Activated T-cell treated with anti-CD3 and anti-CD28 coated beads, Interleukin-2, amount 50 U/mL, for 1 hour (primary cell): ENCODE results near the gene ERC1.
"Not testable (repeated sequence)": the region's sequence is repeated elsewhere in the genome, so short reads cannot be mapped to it uniquely, and the experiment has no call there.

Experiments
- DNase-seq: peaks from one replicate; pipeline ENCODE4 v3.0.0-alpha.2; 2020

ERC1 gene

DNA sequence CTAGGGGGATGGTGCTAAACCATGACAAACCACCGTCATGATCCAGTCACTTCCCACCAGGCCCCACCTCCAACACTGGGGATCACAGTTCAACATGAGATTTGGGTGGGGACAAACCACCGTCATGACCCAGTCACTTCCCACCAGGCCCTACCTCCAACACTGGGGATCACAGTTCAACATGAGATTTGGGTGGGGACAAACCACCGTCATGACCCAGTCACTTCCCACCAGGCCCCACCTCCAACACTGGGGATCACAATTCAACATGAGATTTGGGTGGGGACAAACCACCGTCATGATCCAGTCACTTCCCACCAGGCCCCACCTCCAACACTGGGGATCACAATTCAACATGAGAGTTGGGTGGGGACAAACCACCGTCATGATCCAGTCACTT is 207.8 kb downstream of the ERC1 start:
- DNase-seq = not testable (repeated sequence)

DNA sequence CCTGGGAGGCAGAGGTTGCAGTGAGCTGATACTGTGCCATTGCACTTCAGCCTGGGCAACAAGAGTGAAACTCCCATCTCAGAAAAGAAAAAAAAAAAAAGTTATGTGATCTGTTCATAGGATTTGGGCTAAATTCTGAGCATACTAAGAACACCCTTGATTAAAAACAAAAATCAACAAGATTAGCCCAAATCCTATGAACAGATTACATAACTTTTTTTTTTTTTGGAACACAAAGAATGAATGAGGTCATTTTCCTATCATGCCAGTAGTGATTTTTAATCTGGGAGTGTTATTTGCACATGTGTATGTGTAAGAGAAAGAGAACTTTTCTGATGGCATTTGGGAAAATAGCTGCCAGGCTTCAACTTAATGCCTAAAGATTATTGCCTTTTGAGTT is 208.7 kb downstream of the ERC1 start:
- DNase-seq = no peak

DNA sequence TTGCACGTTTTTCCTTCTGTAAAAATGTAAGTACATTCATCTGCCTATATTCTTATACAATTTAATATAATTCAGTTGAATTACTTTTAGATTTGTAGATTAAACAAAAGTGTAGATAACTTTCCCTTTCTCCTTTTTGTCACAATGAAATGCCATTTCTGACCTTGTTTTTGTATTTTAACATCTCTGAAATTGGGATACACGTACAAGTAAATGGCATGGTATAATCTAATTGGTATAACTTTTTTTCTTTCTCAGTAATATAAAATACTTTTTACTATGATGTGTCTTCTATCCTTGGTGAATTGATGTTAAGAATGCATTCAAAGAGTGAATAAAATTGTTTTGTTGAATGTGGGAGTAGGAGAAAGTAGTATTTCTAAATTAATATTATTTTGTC is 210.0 kb downstream of the ERC1 start:
- no peak for DNase-seq

DNA sequence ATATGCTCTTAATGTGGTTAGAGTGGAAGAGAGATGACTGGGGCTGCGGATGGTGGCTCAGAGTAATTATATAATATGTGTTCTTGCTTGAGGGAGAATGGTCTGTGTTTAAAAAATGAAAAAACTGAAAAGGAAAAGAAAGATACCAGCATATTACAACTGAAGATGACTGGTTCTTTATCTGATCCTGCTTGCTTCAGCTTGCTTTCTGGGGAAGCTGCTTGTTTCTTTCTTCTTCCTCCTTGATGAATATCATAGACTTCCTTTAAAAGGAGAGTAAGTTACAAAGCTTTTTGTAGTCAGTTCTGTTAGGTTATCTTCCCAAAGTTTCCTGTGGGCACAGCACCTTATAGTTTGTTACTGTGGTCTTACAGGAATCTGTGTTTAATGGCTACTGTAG is 210.9 kb downstream of the ERC1 start:
- DNase-seq = no peak

DNA sequence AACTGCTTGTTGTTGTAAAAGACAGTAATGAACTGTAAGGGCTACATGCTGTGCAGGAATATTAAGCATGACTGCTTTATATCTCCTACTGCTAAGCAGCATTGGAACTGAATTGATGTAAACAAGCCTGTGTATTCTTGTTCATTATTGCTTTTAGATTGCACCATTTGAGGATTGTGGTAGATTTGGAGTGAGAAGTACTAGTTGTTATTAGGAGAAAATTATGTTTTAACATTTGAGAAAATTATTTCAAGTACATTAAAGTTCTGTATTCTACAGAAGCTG is 212.7 kb downstream of the ERC1 start:
- DNase-seq = no peak

DNA sequence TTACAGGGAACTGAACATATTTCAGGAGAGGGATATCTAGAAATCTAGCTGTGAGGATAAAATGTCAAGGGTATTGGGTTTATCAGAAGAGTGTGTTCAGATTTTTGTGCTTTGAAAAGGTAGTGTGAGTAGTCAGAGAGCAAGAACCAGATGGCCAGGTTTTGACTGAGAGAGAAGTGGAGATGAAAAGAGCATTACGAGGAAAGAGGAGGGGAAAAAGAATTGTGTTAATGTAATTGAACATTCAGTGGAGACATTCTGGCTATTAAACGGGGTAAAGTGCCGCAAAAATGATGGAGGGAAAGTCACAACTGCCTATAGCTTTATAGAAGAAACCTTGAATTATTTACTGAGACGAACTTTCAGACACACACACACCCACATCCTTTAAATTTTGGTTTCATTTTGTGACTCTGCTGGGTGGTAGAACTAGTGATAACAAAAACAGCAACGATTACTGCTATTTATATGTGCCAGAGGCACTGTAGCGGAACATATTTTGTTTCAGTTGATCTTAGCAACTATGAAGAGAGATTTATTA is 213.6 kb downstream of the ERC1 start:
- DNase-seq = no peak

DNA sequence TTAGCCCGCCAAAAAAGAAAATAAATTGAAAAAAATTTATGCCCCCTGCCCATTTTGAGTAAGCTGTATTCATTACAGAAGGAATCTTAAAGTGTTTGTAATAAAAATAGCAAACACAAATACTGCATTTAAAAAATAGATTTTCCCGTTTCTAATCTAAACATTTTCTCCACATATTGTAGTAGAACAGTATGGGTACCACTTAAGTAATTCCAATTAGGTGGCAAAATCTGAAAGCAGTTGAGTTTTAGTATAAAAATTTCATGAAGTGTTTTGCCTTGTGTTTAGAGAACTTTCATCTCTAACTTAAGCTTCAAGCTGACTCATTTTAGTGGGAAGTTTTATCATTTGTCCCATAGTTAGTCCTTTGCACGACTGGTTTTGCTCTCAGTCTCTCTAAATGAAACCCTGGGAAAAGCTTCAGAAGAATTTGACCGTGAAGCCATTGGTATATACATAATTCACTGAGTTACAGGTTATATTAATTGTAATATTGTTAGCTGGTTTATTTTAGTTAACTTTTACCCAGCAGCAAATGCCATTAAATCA is 214.6 kb downstream of the ERC1 start:
- DNase-seq = no peak

DNA sequence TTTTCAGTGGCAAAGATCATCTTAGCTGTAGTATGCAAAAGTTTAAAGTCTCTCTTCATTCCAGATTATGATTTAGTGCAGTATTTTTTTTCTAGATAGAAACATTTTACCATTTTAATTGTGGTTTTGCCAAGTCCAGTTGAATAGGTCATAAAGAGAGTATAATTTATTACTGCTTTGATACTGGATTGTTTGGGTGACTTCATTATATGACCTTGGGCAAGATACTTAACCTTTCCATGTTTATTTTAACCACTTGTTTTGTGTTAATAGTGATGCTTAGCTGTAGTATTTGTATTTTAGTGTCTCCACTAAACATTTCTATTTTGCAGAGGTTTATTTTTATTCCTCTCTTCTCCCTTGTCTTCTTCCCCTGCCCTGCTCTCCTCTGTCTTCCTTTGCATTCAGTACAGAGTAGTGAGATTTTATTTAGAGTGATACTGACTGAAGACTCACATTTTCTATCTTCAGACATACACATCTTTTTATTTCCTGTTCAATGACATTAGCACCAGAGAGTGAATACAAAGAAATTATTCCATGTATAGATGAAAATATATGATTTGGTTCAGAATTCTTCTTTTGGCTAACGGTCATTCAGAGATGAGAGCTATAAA is 215.2 kb downstream of the ERC1 start:
- no peak for DNase-seq

DNA sequence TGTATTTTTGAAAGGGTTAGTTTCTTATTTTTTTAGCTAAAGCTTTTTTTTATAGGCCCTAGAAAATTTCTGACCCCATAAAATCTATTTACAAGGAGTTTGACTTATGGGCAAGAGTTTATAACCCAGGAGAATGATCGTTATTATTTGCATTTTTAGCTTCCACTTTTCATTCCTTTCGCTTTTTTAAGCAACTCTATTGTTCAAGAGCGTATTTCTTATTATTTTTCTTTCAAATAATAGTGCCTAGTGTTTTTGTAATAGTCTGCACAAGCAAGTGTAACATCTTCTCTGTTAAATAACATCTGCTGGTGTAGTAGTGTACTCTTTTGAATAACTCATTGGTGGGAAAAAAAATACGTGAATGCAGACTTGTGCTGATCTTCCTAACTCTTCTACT is 216.3 kb downstream of the ERC1 start:
- no peak for DNase-seq

DNA sequence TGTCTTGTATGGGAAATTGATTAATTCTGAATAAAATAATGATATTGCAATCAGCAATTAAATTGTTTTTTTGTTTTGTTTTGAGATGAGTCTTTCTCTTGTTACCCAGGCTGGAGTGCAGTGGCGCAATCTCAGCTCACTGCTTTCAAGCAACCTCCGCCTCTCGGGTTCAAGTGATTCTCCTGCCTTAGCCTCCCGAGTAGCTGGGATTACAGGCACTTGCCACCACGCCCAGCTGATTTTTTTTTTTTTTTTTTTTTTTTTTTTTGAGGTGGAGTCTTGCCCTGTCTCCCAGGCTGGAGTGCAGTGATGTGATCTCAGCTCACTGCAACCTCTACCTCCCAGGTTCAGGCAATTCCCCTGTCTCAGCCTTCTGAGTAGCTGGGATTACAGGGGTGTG is 217.7 kb downstream of the ERC1 start:
- not testable (repeated sequence) for DNase-seq

DNA sequence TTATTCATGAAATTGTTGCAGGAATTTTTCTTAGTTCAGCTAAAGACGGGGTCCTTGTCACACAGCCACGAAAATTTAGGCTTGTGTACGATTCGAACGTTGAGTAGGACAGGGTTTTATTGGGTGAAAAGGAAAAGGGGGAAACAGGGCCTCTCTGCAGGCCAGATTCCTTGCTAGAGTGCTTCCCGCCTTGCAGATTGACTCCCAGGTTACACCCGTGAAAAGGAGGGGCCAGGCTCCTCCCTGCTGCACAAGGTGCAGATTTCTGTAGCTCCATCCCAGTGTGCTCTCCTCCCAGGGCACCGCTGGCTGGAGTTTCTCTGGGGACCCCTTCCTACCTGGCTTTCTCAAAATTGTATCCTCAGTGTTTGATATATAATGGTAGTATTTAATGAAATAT is 221.5 kb downstream of the ERC1 start:
- DNase-seq = no peak

DNA sequence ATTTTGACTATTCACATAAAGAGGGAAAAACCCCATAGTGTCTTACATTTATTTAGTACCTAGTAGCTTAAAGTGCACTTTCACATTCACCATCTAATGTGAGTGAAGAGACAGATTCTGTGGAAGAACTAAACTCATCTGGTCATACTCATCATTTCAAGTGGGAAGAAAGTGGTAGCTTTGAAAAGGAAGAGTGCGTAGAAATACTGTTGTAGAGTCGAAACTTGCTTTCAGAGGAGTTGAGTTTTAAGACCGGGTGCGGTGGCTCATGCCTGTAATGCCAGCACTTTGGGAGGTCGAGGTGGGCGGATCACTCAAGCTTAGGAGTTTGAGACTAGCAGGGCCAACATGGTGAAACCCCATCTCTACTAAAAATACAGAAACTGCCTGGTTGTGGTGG is 222.2 kb downstream of the ERC1 start:
- DNase-seq = no peak

DNA sequence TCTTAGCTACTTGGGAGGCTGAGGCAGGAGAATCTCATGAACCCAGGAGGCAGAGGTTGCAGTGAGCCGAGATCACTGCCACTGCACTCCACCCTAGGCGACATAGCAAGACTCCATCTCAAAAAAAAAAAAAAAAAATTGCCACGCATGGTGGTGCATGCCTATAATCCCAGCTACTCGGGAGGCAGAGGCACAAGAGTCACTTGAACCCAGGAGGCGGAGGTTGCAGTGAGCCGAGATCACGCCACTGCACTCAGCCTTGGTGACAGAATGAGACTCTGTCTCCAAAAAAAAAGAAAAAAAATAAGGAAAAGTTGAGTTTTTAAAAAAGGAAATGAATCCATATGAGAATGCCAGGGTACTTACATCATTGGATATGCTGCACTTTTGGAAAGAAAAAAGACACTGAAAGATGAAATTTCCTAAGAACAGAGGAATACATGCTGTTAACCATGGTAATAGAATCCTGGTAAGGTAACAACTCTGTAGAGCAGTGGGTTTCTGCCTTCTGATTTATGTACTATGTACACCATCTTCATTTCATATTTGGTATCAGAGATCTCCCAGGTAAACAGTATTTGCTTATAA is 222.7 kb downstream of the ERC1 start:
- DNase-seq = no peak

DNA sequence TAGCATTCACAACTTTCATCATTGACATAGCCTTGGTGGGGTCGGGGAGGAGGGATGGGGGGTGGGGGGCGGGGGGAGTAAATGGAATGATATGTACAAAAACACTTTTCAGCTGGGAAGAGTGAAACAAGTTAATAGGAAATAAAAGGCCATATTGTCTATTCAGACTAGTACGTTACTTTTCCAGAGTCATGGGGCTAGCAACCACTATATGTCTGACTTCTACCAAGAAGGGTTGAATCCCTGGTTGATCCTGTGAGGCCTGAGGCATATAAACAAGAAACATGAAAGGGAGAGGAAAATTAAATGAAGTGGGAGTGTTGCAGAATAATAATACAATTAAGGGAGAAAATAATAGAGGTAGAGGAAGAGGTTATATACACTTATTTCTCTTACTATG is 225.5 kb downstream of the ERC1 start:
- no peak for DNase-seq

DNA sequence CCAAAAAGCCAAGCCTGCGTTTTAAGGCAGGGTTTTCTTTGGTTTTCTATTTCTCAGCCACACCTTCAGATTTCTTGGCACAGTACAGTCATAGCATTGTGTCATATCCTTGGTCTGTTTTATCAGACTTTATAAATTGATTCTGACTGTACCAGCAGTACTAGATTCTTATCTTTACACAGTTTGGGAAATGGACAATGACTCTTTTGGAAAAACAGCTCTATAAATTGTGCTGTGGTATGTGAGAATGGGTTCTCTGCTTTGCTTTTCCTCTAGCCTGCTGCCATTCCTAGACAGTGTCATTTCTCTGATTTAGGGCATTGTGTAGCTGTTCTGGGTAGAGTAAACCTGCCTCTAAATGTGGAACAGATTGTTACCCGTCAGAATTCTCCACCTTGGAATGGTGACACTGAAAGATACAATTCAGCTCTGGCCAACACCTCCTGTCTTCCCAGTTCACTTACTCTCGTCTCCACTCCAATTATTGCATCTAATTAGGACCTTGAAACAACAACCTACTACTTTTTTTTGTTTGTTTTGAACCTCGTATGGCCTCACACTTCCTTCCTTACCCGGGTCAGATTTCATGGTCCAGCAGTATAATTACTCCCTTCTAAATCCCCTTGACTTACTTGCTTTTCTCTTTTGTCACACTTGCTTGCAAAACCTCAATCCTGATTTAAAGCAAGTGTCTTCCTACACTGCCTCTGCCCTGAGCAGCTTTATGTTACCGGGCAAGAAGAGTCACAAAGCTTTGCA is 226.3 kb downstream of the ERC1 start:
- DNase-seq = no peak

DNA sequence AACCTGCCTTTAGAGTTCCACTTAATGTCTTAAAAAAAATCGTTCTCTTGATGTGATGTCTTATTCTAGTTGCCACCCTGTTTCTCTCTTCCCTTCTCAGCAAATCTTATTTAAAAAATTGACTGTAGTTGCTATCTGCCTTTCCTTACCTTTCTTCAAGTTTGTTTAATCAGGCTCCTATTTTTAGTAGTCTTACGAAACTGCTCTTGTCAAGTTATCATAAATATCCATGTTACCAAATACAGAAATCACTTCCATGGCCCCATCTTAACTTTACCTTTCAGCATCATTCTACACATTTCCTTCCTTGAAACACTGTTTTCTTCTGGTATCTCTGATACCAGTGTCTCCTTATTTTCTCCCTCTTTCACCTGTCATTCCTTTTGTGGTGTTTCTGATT is 227.3 kb downstream of the ERC1 start:
- no peak for DNase-seq

DNA sequence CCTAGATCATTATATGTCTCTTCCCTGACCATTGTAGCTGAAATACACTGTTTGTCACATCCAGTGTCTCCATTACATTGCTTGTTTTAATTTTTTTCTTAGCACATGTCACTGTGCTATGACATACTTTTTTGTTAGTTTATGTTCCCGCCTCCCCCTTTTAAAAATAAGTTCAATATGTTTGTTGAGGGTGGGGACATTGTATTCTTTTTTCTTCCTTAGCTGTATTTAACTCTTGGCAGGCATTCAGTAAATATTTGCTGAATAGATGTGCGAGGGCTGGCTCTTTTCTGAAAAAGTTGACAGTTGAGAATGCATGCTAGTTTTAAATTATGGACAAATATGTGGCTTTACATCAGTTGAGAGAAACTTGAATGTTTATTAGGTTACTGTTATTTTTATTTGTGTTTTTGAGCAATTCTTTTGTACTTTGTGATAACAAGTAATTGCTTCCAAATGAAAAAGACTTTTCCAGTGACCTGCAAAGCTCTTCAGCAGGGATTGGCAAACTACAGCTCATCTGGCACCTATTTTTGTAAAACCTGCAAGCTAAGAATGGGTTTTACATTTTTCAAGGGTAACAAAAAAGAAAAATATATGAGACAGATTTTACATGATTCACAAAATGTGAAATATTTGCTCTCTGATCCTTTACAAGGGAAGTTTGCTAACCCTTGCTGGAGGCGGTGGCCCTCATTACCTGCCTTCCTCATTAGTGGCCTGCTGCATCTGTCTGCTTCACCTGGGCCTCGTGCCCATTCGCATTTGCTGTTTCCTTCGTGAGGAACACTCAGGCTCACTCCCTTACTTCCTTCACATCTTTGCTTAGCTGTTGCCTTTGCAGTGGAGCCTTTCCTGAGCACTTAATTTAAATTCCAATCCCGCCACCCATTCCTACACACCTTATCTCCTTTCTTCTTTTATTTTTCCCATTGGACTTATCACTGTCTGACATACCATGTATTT is 229.4 kb downstream of the ERC1 start:
- DNase-seq = no peak

DNA sequence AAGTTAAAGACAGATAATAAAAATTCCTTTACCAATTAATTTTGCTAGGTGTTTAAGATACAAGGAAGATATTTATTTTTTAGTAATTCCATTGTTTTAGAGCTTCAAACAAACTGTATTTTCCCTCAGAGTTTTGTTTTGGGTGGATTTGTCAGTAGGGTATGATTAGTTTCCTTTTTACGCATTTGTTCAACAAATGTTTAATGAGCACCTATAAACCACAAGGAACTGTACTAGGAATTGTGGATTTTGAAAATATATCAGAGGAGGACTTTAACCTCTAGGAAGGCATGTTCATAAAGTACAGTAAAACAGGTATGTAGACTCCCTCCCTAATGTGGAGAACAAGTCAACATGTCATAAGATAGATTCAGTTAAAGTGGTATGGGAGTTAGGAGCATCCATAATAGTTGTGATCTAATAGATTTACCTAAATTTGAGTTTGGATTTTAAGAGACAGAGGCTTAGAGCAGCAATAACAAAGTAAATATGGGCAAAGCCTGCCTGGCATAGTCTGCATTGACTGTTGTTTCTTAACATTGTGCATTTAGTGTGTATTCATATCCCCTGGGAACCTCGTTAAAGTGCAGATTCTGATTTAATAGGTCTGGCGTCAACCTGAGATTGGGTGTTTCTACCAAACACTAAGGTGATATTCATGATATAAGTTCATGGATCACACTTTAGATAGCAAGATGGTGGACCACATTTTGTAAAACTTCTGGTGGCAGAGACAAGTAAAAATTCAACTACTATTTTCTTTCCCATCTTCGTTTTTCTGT is 232.0 kb downstream of the ERC1 start:
- no peak for DNase-seq

DNA sequence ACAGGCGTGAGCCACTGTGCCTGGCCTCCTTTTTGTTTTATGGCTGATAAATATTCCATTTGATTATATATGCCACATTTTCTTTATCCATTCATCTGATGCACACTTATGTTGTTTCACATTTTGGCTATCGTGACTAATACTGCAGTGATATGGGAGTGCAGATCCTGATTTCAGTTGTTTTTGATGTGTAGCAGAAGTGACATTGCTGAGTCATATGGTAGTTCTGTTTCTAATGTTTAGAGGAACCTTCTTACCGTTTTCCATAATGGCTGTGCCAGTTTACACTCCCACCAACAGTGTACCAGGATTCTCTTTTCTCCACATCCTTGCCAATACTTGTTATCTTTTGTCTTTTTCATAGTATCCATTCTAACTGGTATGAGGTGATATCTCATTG is 235.9 kb downstream of the ERC1 start:
- no peak for DNase-seq

DNA sequence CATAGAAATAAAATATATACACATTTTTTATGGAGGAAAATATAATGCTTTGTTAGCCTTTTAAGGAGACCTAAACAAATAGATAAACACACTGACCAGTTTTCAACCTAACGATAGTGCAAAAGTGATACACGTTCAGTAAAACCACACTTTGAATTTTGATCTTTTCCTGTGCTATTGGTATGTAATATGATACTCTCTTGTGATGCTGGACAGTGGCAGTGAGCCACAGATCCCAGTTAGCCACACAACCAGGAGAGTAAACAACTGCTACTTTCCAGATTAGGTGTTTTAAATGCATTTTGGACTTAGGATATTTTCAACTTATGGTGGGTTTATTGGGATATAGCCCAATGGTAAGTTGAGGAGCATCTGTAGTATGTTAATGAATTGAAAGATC is 243.1 kb downstream of the ERC1 start:
- no peak for DNase-seq

DNA sequence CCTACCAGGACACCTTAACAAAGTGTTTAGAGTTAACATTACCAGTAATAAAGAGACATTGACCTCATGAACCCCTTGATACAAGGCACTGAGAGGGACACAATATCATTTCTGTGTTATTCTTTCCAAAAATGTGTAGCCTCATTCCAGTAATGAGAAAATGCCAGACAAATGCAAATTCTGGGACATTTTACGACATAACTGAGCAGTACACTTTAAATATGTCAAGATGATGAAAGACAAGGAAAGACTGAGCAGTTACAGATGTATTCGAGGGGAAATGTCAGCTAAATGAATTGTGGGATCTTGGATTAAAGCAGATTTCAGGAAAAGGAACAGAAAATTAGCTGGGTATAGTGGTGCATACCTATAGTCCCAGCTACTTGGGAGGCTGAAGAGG is 255.6 kb downstream of the ERC1 start:
- no peak for DNase-seq

DNA sequence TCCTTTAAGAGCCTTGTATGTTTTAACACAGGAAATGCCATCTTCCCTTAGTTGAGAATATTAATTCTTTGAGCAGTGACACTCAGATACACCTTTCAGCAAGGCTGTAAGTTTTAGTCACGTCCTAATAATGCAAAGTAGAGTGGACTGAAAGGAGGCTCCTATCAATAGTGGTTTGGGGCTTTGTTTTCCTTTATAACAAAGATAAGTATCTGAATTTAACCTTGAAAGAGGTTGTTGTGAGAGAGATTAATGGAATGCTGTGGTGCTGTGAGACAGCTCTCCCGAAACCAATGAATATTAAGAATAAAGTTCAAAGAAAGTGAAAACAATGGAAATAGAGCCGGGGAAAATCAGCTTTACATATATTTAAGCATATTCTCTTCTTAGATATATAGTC is 259.6 kb downstream of the ERC1 start:
- no peak for DNase-seq
